Caco-2 (cell line): Measurements from ENCODE around the gene FOXO1. TPM values are rescaled to one million over a fixed set of nuclear protein-coding genes. Genes with fewer than 3 reads are reported as not detected.

Experiments used
- BruUV-seq: library from RNA; stranded (reverse); fragments of 400-500 nt; replicated peaks from 2 replicates; lab custom pipeline; 2021; lab: Mats Ljungman, UMichigan
- CTCF ChIA-PET: fragments of 300-600 bp; sonication (Branson Sonifier 250); formaldehyde crosslinking; loops from one replicate; lab custom pipeline; 2022; ENCODE audit warnings: antibody characterized with exemption; lab: Charles Lee
- POLR2A ChIA-PET: fragments of 300-600 bp; sonication (Branson Sonifier 250); formaldehyde crosslinking; loops from one replicate; lab custom pipeline; 2022; ENCODE audit warnings: antibody characterized with exemption; lab: Charles Lee
- DNase-seq, 2 experiments: peaks; one replicate each; pipeline versions ENCODE4 v3.0.0 to v3.0.0-alpha.2; 2020 to 2022
- H3K27me3 ChIP-seq: replicated peaks from 2 replicates; pipeline ENCODE4 v1.6.0; 2011; ENCODE audit warnings: low read length; ENCODE audit not compliant: control insufficient read depth, insufficient read depth
- H3K36me3 ChIP-seq: 2 replicates; pipeline ENCODE4 v1.5.1; 2011; ENCODE audit warnings: low read length; ENCODE audit not compliant: control insufficient read depth, insufficient read depth
- H3K4me1 ChIP-seq: fragments of 250-450 bp; sonication (Bioruptor Pico); 2 replicates; pipeline ENCODE4 v1.5.1; 2020; ENCODE audit warnings: mild to moderate bottlenecking
- H3K4me3 ChIP-seq: 2 replicates; pipeline ENCODE4 v1.5.1; 2011; ENCODE audit warnings: low read depth, mild to moderate bottlenecking, control low read depth, low read length
- H3K9me3 ChIP-seq: fragments of 250-450 bp; sonication (Bioruptor Pico); 2 replicates; pipeline ENCODE4 v1.5.1; 2020; ENCODE audit warnings: mild to moderate bottlenecking, moderate library complexity
- H3K27ac Mint-ChIP-seq: one replicate; pipeline ENCODE4 v1.8.0; 2022; ENCODE audit warnings: mixed read lengths; ENCODE audit not compliant: unreplicated experiment
- H3K27me3 Mint-ChIP-seq: one replicate; pipeline ENCODE4 v1.8.0; 2022; ENCODE audit warnings: mixed read lengths; ENCODE audit not compliant: insufficient read depth, unreplicated experiment
- H3K36me3 Mint-ChIP-seq: one replicate; pipeline ENCODE4 v1.8.0; 2022; ENCODE audit warnings: mild to moderate bottlenecking, mixed read lengths; ENCODE audit not compliant: insufficient read depth, unreplicated experiment
- H3K4me1 Mint-ChIP-seq: one replicate; pipeline ENCODE4 v1.8.0; 2022; ENCODE audit warnings: low read depth, mixed read lengths; ENCODE audit not compliant: unreplicated experiment
- H3K4me3 Mint-ChIP-seq: one replicate; pipeline ENCODE4 v1.8.0; 2022; ENCODE audit warnings: mild to moderate bottlenecking, moderate library complexity, mixed read lengths; ENCODE audit not compliant: unreplicated experiment
- H3K9me3 Mint-ChIP-seq: one replicate; pipeline ENCODE4 v1.8.0; 2022; ENCODE audit warnings: mixed read lengths; ENCODE audit not compliant: unreplicated experiment
- intact Hi-C: fragments of 100-400 bp; cut with micrococcal nuclease; formaldehyde crosslinking; loops from one replicate; pipeline ENCODE4 v1.10.0; 2022; ENCODE audit not compliant: unreplicated experiment
- total RNA-seq: library from RNA; stranded (reverse); gene quantifications from 2 replicates; pipeline ENCODE4 v1.2.3, GENCODE V29; 2022
- TF ChIP-seq, protein P1 (sequence below), 2 experiments: fragments of 200-600 bp in 1 of 2; IDR thresholded peaks; 1 replicate in 1 of 2; 2 replicates in 1 of 2; pipeline versions ENCODE4 v1.5.1 to v1.8.0; 2011 to 2022; ENCODE audit warnings: antibody characterized with exemption in 1 of 2, control low read depth in 1 of 2, inconsistent platforms in 1 of 2, low read depth in 1 of 2, low read length in 1 of 2, mild to moderate bottlenecking in 1 of 2, moderate library complexity in 1 of 2; ENCODE audit not compliant: insufficient read depth in 1 of 2, severe bottlenecking in 1 of 2, unreplicated experiment in 1 of 2

Gene FOXO1
- total RNA-seq, 1 experiment from 2014 or later, result 10.4 TPM

DNA sequence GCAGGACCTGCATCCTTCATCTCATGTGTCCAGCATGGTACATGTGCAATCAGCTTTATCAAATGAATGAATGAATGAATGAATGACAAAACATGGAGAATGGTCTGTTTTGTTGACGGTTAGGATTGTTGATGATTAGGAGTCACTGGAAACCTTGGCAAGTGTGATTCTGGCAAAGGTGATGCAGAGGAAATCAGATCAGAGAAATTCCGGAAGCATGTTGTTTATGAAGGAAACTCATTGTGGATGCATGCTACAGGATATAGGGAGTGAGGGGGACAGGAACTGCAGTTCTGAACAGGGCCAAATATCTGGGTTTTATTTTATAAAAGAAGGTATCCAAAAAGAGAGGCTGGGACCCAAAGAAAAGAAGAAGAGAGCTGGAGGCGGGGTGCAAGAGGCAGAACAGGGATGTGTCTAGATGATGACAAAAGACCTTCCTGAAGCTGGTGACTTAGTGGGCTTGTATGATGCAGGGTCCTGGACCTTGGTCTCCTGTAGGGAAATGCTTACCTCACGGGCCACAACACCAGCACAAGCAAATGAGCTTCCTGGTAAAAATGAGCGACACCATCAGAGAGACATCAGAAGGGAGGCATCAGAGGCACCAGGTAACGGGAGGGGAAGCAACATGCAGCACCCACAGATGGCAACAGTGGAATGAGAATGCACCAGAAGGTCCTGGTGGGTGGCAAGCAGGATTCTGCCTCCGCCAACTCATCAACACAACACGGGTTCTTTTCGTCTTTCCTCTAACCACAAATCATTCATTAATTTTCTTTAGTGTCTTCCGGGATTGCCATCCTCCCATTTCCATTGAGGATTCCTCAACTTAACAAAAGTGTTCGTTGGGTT, 159.6 kb downstream of the FOXO1 start:
- H3K36me3 ChIP-seq, result no peaks in the 10 kb centered on the region
- intact Hi-C loops, result no loop called here
- Mint-ChIP-seq H3K4me1 (peaks cover 22% of the 10 kb centered on the region), H3K9me3 (peaks cover 12% of the 10 kb centered on the region), H3K36me3 (no peaks in the 10 kb centered on the region), H3K27ac (no peak overlapping the region), H3K27me3 (no peaks in the 10 kb centered on the region), H3K4me3 (no peak overlapping the region)
- POLR2A ChIA-PET, result interaction anchor here (0.6 kb wide), 1 partner anchor 409 kb away, joined by 3 read pairs; no protein-coding TSS in a partner anchor
- CTCF ChIA-PET, result no interaction called here
- BruUV-seq, result no TSS peak
- H3K4me3 ChIP-seq, result no peak overlapping the region
- no peaks in the 10 kb centered on the region for H3K9me3 ChIP-seq
- H3K27me3 ChIP-seq, result no peaks in the 10 kb centered on the region
- TF ChIP-seq, protein P1, sequence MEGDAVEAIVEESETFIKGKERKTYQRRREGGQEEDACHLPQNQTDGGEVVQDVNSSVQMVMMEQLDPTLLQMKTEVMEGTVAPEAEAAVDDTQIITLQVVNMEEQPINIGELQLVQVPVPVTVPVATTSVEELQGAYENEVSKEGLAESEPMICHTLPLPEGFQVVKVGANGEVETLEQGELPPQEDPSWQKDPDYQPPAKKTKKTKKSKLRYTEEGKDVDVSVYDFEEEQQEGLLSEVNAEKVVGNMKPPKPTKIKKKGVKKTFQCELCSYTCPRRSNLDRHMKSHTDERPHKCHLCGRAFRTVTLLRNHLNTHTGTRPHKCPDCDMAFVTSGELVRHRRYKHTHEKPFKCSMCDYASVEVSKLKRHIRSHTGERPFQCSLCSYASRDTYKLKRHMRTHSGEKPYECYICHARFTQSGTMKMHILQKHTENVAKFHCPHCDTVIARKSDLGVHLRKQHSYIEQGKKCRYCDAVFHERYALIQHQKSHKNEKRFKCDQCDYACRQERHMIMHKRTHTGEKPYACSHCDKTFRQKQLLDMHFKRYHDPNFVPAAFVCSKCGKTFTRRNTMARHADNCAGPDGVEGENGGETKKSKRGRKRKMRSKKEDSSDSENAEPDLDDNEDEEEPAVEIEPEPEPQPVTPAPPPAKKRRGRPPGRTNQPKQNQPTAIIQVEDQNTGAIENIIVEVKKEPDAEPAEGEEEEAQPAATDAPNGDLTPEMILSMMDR (IDR thresholded peaks at IDR 0.05; ENCODE audit: insufficient read depth in 1 of 2, low read depth in 1 of 2, low read length in 1 of 2, severe bottlenecking in 1 of 2, unreplicated experiment in 1 of 2), result no peak
- peaks cover 32% of the 10 kb centered on the region for H3K4me1 ChIP-seq
- no peak for DNase-seq

Other genes starting within 250 kb of the FOXO1 start
- gene MRPS31, start 104.5 kb upstream of the FOXO1 start, total RNA-seq, result 34.4 and 37.0 TPM in 2 replicates
- 22.6 and 27.4 TPM in 2 replicates for gene SLC25A15, start 123.0 kb upstream of the FOXO1 start, total RNA-seq